Choroid plexus epithelial cell (primary cell): ENCODE measurements around the gene SLC22A17.
"Not testable (repeated sequence)": the region's sequence is repeated elsewhere in the genome, so short reads cannot be mapped to it uniquely, and the experiment has no call there.

Source experiments
- DNase-seq: peaks from one replicate; pipeline ENCODE4 v3.0.0-alpha.2; 2010; ENCODE audit warnings: low read depth
- H3K4me3 ChIP-seq: 2 replicates; pipeline ENCODE4 v1.5.1; 2011; ENCODE audit warnings: low read depth, mild to moderate bottlenecking, control low read depth, low read length, moderate library complexity
- CTCF ChIP-seq: conservative IDR thresholded peaks from 2 replicates; pipeline ENCODE4 v1.5.1; 2011; ENCODE audit warnings: low read depth, mild to moderate bottlenecking, control low read depth, inconsistent platforms, low read length, moderate library complexity

Gene SLC22A17

GRCh38 chr14:23352506-23353432 is at the start of gene SLC22A17:
Gene SLC22A17 (minus strand): TSS chr14:23352887.
- H3K4me3 ChIP-seq, result peak within 1 kb of the TSS; percentile 69
- peak; percentile 92 for DNase-seq

GRCh38 chr14:23401291-23401690 is 48.6 kb upstream of the SLC22A17 start:
- no peak overlapping the region for H3K4me3 ChIP-seq
- no peak for TF ChIP-seq CTCF
- DNase-seq, result no peak

More at GRCh38 chr14:23352506-23353432, at the start of gene SLC22A17:
- TF ChIP-seq CTCF, result no peak

- H3K4me3 ChIP-seq, DNase-seq: not testable (repeated sequence)
Measured at GRCh38 chr14:23400496-23401149, 47.9 kb upstream of the SLC22A17 start.

GRCh38 chr14:23399591-23399990 is 46.9 kb upstream of the SLC22A17 start:
- H3K4me3 ChIP-seq, result no peak overlapping the region
- DNase-seq, result peak; percentile 1
- no peak for TF ChIP-seq CTCF

GRCh38 chr14:23399136-23399535 is 46.4 kb upstream of the SLC22A17 start:
- DNase-seq, result no peak
- H3K4me3 ChIP-seq, result no peak overlapping the region
- TF ChIP-seq CTCF, result no peak

- H3K4me3 ChIP-seq, result no peak overlapping the region
- no peak for DNase-seq
- TF ChIP-seq CTCF, result no peak
Measured at GRCh38 chr14:23398348-23398747, 45.7 kb upstream of the SLC22A17 start.

- DNase-seq, result no peak
- TF ChIP-seq CTCF, result no peak
- H3K4me3 ChIP-seq, result no peak overlapping the region
Measured at GRCh38 chr14:23396781-23397407, 44.2 kb upstream of the SLC22A17 start.
